ENCODE measurements around the gene IL1RL2.

DNA sequence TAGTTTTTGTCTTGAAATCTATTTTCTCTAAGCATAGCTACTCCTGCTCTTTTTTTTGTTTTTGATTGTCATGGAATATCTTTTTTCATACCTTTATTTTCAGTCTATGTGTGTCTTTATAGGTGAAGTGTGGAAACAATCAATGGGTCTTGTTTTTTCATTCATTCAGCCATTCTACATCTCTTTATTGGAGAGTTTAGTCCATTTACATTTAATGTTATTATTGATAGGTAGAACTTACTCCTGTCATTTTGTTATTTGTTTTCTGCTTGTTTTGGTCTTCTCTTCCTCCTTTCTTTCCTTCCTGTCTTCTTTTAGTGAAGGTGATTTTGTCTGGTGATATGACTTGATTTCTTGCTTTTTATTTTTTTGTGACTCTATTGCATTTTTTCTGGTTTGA lies 17.8 kb downstream of the IL1RL2 start:
- no peak for TF ChIP-seq GTF2F1 (IDR thresholded peaks at IDR 0.05; ENCODE audit: borderline replicate concordance, low read depth, low read length)
- TF ChIP-seq SP2 (IDR thresholded peaks at IDR 0.05; ENCODE audit: low read length), result no peak
- TF ChIP-seq CHD2 (IDR thresholded peaks at IDR 0.05; ENCODE audit: low read length), result no peak
- TF ChIP-seq, protein P1, sequence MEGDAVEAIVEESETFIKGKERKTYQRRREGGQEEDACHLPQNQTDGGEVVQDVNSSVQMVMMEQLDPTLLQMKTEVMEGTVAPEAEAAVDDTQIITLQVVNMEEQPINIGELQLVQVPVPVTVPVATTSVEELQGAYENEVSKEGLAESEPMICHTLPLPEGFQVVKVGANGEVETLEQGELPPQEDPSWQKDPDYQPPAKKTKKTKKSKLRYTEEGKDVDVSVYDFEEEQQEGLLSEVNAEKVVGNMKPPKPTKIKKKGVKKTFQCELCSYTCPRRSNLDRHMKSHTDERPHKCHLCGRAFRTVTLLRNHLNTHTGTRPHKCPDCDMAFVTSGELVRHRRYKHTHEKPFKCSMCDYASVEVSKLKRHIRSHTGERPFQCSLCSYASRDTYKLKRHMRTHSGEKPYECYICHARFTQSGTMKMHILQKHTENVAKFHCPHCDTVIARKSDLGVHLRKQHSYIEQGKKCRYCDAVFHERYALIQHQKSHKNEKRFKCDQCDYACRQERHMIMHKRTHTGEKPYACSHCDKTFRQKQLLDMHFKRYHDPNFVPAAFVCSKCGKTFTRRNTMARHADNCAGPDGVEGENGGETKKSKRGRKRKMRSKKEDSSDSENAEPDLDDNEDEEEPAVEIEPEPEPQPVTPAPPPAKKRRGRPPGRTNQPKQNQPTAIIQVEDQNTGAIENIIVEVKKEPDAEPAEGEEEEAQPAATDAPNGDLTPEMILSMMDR (IDR thresholded peaks at IDR 0.05; ENCODE audit: control extremely low read depth in 1 of 3, insufficient read depth in 1 of 3, low read depth in 1 of 3, low read length in 3 of 3), result no peak
- no peak for TF ChIP-seq SP1 (IDR thresholded peaks at IDR 0.05; ENCODE audit: low read depth, low read length)
- no peak for TF ChIP-seq GABPA (IDR thresholded peaks at IDR 0.05; ENCODE audit: borderline replicate concordance, insufficient read depth, low read length)
- no peak for TF ChIP-seq SIN3A (conservative IDR thresholded peaks at IDR 0.05 in 1 of 2, IDR thresholded peaks at IDR 0.05 in 1 of 2; ENCODE audit: low read depth in 1 of 2, low read length in 2 of 2)
- no peak for TF ChIP-seq SAP30 (IDR thresholded peaks at IDR 0.05; ENCODE audit: insufficient read depth, insufficient replicate concordance, low read length)
- TF ChIP-seq RAD21 (IDR thresholded peaks at IDR 0.05 in 1 of 2, conservative IDR thresholded peaks at IDR 0.05 in 1 of 2; ENCODE audit: low read depth in 2 of 2, low read length in 2 of 2), result no peak
- TF ChIP-seq CHD1 (IDR thresholded peaks at IDR 0.05; ENCODE audit: low read depth, low read length), result no peak
